Endothelial cell (in vitro differentiated cells): Measurements from ENCODE around the gene NDUFAF8. TPM values are rescaled to one million over a fixed set of nuclear protein-coding genes. Genes with fewer than 3 reads are reported as not detected.
A peak's percentile ranks its signal among the peaks of the same experiment; 100 is the strongest.

ENCODE experiments used
- DNase-seq: peaks from one replicate; pipeline ENCODE4 v3.0.0; 2021; ENCODE audit warnings: low spot score
- H3K27ac Mint-ChIP-seq: one replicate; pipeline ENCODE4 v1.8.0; 2021; ENCODE audit warnings: mixed read lengths, inconsistent platforms; ENCODE audit not compliant: unreplicated experiment
- H3K27me3 Mint-ChIP-seq: one replicate; pipeline ENCODE4 v1.8.0; 2021; ENCODE audit warnings: mild to moderate bottlenecking, moderate library complexity, mixed read lengths, inconsistent platforms; ENCODE audit not compliant: unreplicated experiment
- H3K36me3 Mint-ChIP-seq: one replicate; pipeline ENCODE4 v1.8.0; 2021; ENCODE audit warnings: mild to moderate bottlenecking, low read depth, mixed read lengths, inconsistent platforms; ENCODE audit not compliant: unreplicated experiment
- H3K4me1 Mint-ChIP-seq: one replicate; pipeline ENCODE4 v1.8.0; 2021; ENCODE audit warnings: mild to moderate bottlenecking, mixed read lengths, inconsistent platforms; ENCODE audit not compliant: unreplicated experiment
- H3K4me3 Mint-ChIP-seq: one replicate; pipeline ENCODE4 v1.8.0; 2021; ENCODE audit warnings: mild to moderate bottlenecking, mixed read lengths, inconsistent platforms; ENCODE audit not compliant: unreplicated experiment
- H3K9me3 Mint-ChIP-seq: one replicate; pipeline ENCODE4 v1.8.0; 2021; ENCODE audit warnings: mixed read lengths, inconsistent platforms; ENCODE audit not compliant: unreplicated experiment
- CTCF ChIP-seq: fragments of 200-600 bp; sonication (generic); IDR thresholded peaks from one replicate; pipeline ENCODE4 v1.5.0; 2021; ENCODE audit warnings: antibody characterized with exemption; ENCODE audit not compliant: unreplicated experiment
- total RNA-seq: library from RNA; stranded (reverse); fragmentation: NEBNext Ultra II Directional; extraction: Animal tissue kit (Norgen Biotek cat#: 25700); gene quantifications from one replicate; pipeline ENCODE4 v1.2.1, GENCODE V29; 2021; ENCODE audit not compliant: unreplicated experiment

Gene NDUFAF8
- total RNA-seq, 1 donor from 2014 or later = 31.2 TPM

DNA sequence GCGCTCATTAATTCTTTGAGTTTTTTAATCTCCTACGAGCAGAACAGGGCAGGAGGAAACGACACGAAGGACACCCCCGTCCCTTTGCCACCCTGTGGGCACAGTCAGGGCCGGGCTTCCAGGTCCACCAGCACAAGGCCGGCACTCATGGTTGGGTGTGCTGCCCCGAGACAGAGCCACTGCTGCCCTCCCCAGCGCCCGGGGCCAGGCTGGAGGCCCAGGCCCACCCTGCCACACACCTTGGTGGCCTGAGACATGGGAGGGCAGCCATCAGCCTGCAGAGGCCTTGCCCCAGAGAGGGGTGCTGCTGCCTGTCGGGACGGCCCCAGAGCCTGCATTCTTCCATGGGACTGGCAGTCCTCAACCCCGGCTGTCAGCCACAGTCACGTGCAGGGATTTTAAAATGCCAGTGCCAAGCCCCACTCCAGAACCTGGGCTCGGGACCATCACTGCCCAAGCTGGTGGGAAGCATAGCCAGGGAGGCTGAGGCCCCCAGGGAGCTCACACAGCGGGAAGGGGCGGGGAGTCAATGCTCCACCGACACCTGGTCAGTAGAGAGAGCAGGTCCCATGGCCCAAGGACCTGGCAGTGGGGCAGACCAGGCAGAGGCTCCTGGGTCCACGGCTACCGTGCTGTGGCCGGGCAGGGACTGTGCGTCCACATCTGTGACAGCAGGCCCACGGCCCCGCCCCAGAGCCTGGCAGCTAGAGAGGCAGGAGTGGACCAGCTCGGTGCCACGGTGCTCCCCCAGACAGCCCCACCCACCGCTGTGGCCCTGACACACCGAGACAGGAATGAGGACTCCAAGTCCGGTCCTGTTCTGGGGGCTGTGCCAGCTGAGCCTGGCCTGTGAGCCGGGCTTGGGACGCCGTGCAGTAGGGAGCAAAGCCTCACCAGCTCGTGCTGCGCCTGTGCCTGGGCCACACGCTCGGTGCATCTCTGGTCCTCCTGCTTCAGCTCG lies 43.9 kb upstream of the NDUFAF8 start:
- H3K36me3 Mint-ChIP-seq = no peaks in the 10 kb centered on the region
- no peak overlapping the region for H3K4me3 Mint-ChIP-seq
- H3K27ac Mint-ChIP-seq = no peak overlapping the region
- DNase-seq = no peak
- peaks cover 2% of the 10 kb centered on the region for H3K27me3 Mint-ChIP-seq
- TF ChIP-seq CTCF = no peak
- no peaks in the 10 kb centered on the region for H3K9me3 Mint-ChIP-seq
- peaks cover 2% of the 10 kb centered on the region for H3K4me1 Mint-ChIP-seq

- Mint-ChIP-seq H3K4me3 (no peak overlapping the region), H3K4me1 (peaks cover 5% of the 10 kb centered on the region), H3K9me3 (no peaks in the 10 kb centered on the region), H3K27me3 (peaks cover 2% of the 10 kb centered on the region), H3K27ac (no peak overlapping the region), H3K36me3 (no peaks in the 10 kb centered on the region)
- no peak for TF ChIP-seq CTCF
- no peak for DNase-seq
Observed at GRCh38 chr17:81195941-81196495, 43.1 kb upstream of the NDUFAF8 start.

- Mint-ChIP-seq H3K36me3 (no peaks in the 10 kb centered on the region), H3K4me3 (no peak overlapping the region), H3K27me3 (peaks cover 4% of the 10 kb centered on the region), H3K9me3 (no peaks in the 10 kb centered on the region), H3K4me1 (peaks cover 5% of the 10 kb centered on the region), H3K27ac (no peak overlapping the region)
- no peak for DNase-seq
- no peak for TF ChIP-seq CTCF
Observed at GRCh38 chr17:81196505-81197408, 42.4 kb upstream of the NDUFAF8 start.

DNA sequence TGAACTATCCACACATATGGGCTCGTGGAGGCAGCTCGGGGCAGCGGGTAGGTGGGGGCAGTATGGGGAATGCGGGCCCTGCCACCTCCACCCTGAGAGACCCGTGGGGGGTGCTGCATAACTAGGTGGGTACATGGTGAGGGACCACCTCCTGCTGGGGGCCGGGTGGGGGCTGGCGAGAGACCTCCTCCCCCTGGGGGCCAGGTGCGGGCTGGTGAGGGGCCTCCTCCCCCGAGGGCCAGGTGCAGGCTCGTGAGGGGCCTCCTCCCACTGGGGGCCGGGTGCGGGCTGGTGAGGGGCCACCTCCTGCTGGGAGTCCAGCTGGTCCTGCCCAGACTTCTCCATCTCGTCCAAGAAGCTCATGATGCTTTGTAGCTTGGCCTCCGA lies 41.7 kb upstream of the NDUFAF8 start:
- DNase-seq = no peak
- Mint-ChIP-seq H3K27ac (peak overlapping the region; percentile 74), H3K4me1 (peaks cover 5% of the 10 kb centered on the region), H3K9me3 (no peaks in the 10 kb centered on the region), H3K27me3 (peaks cover 4% of the 10 kb centered on the region), H3K36me3 (no peaks in the 10 kb centered on the region), H3K4me3 (no peak overlapping the region)
- no peak for TF ChIP-seq CTCF
